DMS 273 (cell line): ENCODE results near the gene SSH2.

Source experiments
- DNase-seq: peaks from one replicate; lab custom pipeline; 2025; ENCODE audit not compliant: unreplicated experiment; lab: John Stamatoyannopoulos, UW

SSH2 gene

DNA sequence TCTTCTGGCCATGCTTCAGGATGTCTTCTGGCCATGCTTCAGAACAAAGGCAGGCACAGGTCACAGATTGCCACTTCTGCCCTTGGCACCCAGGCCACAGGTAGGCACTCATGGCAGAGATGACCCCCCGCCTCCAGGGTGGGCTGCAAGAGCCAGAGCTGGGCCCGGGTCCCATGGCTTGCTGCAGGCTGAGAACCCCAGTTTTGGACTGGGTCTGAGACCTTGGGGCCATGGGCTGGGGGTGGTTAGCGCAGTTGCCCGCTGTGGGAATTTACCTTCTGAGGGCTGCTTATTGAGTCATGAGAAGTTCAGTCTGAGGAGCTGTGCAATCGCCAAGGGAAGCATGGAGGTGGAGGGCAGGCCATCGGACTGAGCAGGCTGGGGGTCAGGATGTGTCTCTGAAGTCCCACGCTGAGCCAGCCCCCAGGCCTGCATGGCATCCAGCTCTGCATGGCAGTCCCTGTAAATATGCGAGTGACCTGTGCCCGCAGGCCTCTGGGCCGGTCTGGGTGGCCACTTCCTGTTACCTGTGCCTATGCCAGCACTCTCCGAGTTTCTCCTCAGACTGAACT lies 335.4 kb downstream of the SSH2 start:
- no peak for DNase-seq

DNA sequence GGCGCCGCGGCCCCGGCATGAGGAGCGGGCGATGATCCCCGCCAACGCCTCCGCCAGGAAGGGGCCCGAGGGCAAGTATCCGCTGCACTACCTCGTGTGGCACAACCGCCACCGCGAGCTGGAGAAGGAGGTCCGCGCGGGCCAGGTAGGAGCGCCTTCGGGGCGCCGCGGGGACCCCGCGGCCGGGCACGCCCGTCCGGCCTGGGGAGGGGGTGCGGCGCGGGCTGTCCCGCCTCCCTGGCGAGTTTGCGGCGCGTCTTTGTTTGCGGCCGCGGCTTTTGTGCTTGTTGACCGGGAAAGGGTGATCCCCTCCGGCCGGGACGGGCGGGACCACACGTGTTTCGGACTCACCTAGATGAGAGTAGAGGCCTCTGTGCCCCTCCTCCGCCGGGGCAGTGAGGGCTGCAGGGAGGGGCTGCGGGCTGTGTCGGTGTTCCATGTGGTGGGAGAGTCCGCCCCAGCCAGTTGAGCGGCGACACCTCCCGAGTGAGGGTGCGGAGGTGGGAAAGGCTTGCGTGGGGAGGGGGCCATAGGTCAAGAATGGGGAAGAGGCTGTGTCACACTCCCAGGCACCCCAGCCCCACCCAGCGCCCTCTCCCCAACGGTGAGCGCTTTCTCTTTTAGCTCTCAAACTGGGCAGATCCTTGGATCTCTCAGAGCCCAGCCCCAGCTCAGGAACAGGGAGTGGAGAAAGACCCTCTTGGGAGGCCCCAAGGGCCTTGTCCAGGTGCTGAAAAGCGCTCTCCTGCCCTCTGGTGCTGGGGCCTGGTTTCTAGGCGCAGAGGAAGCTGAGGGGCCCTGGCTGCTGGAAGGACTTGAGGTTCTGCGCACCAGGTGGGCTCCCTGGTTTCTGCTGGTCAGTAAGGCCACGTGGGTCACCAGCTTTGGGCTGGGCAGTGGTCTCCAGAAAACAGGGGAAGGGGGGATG lies 336.2 kb downstream of the SSH2 start:
- DNase-seq, result peak; percentile 76

DNA sequence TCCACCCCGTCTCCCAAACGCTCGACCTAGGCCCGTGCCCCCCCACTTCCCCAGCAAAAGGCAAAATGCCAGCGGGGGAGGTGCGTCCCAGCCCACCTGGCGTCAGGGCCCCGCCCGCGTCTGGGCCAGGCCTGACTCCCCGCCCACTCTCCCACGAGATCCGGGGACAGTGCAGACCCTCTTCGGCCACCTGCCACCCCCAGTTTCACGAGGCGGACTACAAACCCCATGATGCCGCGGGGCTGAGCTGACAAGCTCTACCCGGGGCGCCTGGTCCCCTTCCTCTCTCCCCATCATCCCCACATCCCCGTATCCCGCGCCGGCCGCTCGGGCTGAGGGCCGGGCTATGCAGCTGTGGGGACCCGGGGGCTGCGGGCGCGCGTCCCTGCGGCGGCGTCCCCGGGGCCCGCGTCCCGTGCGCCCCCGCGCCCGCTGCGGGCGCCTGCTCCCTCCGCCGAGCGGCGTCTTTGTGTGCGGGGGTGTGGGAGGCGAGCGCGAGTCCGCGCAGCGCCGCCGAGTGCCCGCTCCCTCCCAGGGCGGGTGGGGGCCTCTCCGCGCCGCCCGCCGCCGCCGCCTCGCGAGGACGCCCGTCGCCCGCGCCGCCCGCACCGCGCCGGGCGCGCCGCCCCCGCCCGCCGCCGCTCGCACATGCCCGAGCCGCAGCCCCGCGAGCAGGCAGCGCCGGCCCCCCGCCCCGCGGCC lies 337.0 kb downstream of the SSH2 start, which contains the start of gene ANKRD13B:
ANKRD13B (plus strand) TSS at position 283 of the 702 bp plus-strand sequence. CDS start 490 bp downstream, outside the sequence.
- DNase-seq, result peak; percentile 92

DNA sequence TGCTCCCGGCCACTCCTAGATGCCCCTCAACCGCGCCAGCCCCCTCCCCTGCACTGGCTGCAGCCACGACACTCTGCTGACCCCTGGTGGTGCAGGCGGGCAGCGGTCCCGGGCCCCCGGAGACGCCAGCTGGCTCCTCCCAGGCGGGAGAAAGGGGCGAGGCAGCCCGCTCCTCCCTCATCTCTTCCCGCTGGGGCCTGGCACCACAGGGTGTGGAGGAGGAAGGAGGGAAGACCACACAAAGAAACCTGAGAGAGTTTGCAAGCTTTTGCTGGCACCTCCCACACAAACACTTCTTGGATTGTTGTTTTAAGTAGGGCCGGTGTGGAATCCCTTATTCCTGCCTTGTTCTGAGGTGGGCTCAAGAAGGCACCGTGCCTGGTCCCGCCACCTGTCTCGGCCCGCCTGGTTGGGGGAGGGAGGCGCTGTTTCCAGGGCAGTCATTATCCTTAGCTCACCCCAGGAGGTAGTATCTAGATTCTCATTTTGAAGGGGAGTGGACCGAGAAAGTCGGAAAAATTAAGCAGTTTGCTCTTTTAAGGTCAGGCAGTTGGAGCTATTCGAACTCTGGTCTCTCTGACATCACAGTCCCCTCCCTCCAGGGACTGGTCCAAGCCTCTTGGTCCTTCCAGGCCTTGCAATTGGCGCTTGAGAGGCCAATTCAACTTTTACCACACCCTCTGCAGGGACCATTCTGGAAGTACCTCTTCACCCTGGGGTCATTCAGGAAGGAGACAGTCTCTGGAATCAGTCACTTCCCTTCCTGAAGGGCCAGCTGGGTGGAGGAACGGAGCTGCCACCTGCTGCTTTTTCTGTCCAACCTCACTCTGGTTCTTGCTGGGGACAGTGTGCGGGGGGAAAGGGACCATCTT lies 338.1 kb downstream of the SSH2 start:
- DNase-seq, result peak; percentile 98

DNA sequence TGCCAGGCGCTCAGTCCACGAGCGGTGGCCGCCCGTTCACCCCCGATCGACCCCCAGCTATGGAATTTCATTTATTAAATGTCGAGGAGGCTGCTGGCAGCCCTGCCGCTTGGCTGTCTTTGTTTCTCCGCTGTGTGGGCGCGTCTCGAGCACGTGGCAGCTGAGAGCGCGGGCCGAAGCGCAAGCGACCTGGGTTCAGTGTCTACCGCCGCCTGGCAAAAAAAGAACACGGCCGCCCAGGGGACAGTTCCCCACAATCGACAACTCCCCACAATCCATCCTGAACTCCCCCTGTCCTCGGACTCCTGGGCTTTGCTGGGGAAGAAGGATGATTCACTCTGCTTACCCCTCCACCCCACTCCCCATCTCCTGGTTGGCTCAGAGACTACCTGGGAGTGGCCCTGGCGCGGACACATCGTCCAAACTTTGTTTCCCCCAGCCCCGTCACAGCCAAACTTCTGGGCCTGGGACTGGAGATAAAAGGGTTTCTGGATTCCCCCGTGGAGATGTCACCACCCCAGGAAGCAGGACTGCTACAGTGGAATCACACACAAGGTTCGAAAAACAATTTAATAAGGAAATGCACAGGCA lies 338.8 kb downstream of the SSH2 start:
- DNase-seq, result peak; percentile 94

DNA sequence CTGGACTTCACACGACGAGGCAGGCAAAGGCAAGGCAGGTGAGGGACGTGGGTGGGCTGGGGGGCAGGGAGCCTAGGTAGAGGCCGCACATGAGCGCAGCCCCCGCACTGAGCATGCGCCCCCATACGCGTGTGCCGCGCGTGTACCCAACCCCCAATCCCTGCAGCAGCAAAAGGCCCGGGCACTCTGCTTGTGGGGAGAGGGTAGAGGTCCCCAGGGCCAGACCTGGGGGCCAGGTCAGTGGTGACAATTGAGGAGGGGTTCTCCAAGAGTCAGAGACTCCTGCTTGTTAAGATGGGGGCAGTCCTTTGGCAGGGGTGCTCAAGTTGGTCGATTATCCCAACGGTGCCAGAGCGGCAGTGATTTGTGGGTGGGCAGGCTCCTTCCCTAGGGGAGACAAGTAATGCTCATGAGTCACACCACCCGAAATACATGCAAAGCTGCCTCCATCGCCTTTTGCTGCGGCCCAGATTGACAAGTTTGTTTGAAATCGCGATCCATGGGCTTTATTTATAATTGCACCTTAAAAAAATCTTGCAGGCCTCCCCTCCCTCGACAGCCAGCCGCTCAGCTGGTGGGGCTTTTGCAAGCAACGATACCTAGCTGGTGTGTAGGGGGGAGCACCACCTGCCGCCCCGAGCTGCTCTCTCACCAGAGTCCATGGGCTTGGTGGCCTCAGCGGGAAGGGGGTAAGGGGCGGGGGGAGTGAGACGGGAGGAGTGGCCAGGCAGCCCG lies 339.4 kb downstream of the SSH2 start:
- DNase-seq, result peak; percentile 93

DNA sequence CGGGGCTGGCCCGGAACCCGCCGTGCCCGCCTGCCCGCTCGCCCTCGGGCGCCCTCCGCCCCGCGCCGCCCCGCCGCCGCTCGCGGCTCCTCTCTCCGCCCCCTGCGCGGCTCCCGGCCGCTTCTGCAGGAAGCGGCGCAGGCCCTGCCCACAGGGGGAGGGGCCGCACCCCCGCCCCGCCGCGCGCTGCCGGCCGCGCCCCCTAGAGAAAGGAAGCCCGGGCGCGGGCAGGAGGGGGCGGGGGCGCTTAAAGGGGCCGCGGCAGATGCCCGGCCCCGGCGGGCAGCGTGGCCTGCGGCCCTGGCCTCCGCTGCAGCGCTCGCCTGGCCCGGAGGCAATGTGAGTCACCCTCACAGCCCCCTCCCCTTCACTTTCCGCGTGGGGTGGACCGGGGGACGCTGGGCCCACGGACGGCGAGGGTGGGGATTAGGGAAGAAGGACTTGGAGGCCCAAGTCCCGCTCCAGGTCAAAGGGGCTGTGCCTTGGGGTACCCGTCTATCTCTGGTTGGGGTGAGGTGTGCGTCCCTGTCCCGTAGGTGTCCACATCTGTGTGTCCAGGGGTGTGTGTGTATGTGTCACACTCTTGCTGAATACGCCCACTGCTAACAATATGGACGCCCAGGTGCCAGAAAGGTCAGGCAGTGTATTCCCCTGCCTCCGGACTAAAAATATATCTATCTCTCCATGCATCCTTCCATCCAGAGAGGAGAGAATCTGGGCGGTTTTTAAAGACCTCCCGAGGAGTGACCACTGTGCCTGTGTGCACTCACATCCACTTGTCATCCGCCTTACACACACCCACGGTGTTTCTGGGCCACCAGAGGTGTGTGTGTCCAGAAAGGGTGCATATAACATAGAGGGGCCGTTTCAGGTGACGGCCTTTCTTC lies 340.3 kb downstream of the SSH2 start, which contains the start of gene GIT1:
GIT1 (minus strand) TSS at position 125 of the 887 bp plus-strand sequence. CDS start 270 bp downstream, outside the sequence.
- peak; percentile 96 for DNase-seq

DNA sequence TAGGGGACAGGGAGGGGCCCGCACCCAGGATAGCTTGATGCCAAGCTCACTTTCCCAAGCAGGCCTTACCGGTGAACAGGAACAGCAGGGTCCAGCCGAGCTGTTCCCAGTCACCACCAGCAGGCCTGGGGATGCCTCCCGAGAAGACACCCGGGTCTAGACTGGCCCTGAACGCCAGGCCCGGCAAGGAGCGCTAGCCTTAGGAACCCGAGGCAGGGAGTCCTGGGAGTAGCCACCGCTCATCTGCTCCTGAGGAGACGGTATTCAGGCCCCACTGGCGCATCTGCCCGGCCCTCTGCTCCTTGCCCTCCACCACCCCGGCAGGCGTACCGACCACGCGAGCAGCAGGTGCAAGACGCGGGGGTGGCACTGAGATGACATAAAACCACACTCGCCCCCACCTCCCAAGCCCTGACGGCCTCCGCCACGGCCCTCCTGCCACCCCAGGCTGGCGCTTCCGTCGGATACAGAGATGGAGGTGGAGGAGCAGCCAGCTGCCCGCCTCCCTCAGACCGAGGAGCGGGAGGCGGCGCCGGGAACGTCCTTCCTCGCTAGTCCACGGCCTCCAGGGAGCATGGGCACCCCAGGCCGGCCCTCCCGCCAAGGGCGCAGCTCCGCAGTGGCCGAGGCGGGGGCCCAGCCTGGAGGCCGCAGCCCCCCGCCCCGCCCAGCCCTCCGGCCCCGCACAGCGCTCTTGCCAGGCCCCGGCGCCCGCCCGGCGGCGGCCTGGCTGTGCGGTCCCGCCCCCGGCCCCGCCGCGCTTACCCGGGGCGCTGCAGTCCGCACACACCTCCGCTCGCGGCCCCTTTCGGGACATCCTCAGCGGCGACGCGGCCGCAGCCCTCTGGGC lies 341.2 kb downstream of the SSH2 start:
- peak; percentile 80 for DNase-seq

DNA sequence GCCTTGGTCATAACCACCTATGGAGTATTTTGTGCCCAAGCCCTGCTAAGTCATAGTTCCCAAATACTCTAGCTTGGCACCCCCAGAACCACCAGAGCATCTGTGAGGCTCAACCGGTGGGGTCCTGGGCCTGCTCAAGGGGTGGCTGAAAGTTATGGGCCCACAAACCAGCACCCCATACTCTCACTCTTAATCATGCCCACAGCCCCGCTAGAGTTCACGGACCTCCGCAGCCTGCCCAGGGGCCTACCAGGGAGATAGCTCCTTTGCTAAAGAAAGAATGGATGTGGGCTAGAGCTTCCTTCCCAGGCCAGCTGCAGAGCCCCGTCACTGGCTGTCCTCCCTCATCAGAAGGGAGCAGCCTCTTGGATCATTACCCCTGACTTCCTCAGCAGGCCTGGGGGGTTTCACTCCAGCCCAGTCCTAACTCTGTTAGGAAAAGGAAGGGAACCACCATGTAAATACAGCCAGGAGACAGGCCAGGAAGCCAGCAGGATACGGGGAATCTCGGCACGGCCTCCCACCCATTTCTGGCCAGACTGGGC lies 341.9 kb downstream of the SSH2 start:
- no peak for DNase-seq

DNA sequence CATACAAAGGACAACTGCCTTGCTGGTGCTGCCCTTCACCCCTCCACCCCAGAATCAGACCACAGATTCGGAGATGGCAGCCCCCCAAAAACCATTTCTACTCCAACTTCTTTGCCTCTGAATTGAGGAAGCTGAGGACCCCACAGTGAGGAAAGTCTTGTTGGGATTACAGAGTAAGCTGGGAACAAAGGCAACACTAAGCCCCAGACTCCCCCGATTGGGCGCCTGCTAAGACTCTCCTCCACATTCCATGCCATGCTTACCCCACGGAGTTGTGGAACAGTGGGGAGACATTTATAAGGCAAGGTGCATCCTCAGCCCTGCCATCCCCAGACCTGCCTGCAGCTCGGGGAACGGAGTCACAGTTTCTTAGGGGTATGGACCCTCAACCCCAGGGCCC lies 342.4 kb downstream of the SSH2 start:
- no peak for DNase-seq

DNA sequence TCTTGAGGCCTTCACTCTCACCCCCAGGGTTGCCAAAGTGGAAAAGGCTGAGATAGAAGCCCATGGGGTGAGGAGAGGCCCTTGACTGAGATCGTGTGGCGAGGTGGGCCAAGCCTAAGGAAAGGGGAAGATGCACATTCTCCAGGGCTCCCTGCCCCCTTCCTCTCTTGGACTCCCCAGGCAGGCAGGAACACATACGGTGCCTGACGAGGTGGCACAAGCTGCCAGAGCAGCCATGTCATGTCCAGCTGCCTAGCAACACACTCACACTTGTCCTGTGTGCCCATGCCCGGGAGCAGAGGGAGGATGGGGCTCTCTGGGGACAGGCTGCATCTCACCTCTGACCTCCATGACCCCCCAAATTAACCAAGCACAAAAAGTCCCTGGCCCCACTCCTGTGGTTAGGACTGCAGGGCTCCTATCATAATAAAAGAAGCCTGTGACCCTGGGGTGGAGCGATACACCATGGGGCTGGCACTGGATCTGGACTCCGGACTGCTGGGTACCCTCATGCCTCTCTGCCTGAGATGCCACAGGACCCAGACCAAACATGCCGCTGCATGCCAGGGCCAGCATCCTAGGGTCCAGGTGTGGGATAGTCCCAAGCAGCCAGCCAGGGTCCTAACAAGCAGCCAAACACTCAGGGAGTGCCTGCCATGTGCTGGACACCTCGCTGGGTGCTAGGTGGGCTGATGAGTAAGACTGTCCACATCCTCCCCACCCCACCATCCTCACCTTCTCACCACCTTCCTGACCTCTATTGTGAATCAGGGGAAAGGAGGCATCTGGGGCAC lies 343.2 kb downstream of the SSH2 start:
- no peak for DNase-seq

DNA sequence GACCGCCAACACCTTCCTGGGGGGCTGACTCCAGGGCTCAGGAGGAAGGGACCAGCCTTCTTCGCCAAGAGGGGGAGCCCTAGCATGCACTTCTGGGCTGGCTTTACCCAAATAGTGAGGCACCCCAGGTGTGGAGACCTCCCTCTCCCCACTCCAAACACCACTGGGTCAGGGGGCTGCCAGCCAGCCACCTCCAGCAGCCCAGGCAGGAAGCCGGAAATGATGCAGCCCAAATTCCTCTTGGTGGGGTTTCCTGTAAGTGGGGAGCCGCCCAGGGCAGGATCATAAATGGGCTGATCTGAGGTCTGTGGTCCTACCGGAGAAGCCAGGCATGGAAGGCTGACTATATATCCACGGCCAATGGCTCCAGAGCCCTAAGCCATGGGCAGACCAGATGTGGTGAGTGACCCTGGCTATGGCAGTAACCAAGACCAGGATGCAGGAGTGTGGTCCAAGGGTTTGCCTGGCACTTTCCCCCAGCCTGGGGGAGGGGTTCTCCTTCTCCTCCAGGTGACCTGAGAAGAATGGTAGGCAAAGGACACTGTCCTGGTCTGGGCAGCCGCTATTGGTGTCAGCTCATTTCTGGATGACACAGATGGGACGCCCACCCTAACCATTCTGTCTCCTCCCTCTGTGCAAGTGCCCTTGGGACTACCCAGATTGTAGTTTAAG lies 344.8 kb downstream of the SSH2 start:
- DNase-seq, result no peak

DNA sequence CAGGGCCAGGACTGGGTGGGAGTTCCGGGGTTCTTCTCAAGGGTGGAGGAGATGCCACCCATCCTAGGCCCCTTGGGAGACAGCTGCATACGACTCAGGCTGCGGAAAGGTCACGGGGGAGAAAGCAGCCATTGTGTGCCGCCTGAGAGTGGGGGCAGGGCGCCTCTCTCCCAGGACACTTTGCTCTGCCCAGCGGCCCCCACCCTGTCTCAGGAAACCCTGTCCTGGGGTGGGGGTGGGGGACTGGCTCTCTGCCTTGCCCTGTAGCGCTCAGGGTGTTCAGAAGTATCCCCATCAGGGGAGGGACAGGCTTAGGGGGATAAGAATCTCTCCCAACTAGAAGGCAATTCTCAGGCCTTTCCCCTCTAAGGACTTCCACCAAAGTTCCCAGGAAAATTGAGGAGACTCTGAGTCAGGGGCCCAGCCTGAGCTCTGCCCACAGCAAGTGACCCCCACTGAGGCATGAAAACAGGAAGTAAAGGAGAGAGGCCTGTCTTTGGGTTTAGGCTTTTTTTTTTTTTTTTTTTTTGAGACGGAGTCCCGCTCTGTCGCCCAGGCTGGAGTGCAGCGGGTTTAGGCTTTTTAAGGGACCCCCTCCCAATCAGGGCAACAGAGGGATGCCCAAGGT lies 345.5 kb downstream of the SSH2 start:
- DNase-seq, result no peak

DNA sequence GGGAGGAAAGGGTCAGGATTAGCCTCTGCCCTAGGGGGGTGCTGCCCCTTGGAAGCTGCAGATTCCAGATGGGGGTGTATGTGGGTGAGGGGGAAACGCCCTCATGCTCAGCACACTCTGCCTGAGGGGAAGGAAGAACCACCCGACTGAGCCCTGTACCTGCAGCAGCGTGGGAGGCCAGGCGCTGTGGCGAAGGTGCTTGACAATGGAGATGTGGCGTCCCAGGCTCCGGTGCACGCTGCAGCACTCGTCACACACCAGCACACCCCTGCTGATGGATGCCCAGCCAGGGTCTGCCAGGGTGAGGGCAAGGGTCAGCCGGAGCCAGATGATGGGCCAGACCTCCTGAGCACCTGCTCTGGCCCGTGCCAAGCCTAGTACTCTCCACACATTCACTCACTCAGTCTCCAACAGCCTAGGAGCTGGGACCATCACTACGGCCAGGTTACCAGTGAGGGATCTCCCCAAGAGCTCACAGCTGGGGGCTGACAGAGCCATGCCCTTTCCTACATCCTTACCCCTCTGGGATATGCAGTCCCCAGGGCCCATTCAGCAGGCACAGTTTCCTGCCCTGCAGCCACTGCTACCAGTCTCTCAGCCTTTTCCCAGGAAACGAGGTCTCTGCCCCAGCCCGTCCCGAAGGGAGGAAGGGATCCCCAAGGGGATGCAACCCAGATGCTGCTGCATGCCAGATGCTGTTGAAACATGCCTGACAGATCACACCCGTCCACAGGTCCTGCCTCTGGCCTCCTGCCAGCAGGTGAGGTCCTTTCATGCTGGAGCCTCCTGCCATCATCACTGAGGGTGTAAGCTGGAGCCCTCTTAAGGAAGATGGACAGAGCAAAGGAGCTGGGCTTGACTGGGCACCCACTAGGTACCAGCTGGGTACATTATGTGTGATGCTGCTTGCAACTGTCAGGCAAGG lies 346.4 kb downstream of the SSH2 start:
- peak; percentile 76 for DNase-seq
